HCT116 (cell line): ENCODE results near the gene FADS6.

ENCODE experiments used
- CBX3 ChIP-seq: IDR thresholded peaks from 2 replicates; pipeline ENCODE4 v1.6.1; 2012; ENCODE audit warnings: low read depth
- ELF1 ChIP-seq: IDR thresholded peaks from 2 replicates; pipeline ENCODE4 v1.6.1; 2012; ENCODE audit warnings: low read depth, borderline replicate concordance
- EZH2 ChIP-seq: fragments of 200-600 bp; sonication (generic); IDR thresholded peaks from 2 replicates; pipeline ENCODE4 v1.6.1; 2017; ENCODE audit warnings: antibody characterized with exemption, mixed run types
- POLR2A ChIP-seq: IDR thresholded peaks from 2 replicates; pipeline ENCODE4 v1.7.0; 2011; ENCODE audit warnings: borderline replicate concordance; ENCODE audit not compliant: insufficient read depth, insufficient read length; ENCODE audit errors: extremely low read depth
- POLR2AphosphoS5 ChIP-seq: IDR thresholded peaks from 2 replicates; pipeline ENCODE4 v1.6.1; 2011; ENCODE audit warnings: mild to moderate bottlenecking, low read depth, low read length, moderate library complexity
- SP1 ChIP-seq: IDR thresholded peaks from 2 replicates; pipeline ENCODE4 v1.6.1; 2012; ENCODE audit warnings: low read depth
- TCF7L2 ChIP-seq: IDR thresholded peaks from 2 replicates; pipeline ENCODE4 v1.7.0; 2011; ENCODE audit warnings: borderline replicate concordance, inconsistent platforms; ENCODE audit not compliant: insufficient read depth, insufficient read length; ENCODE audit errors: extremely low read depth
- ZFX ChIP-seq: fragments of 450-650 bp; IDR thresholded peaks from 2 replicates; pipeline ENCODE4 v1.6.1; 2017
- TF ChIP-seq, protein P1 (sequence below), 3 experiments: fragments of 200-600 bp in 1 of 3; sonication (generic) in 1 of 3; IDR thresholded peaks in 2 of 3; conservative IDR thresholded peaks in 1 of 3; 2 replicates each; pipeline ENCODE4 v1.5.1; 2012 to 2017; ENCODE audit warnings: low read depth in 2 of 3, low read length in 2 of 3, antibody characterized with exemption in 1 of 3, borderline replicate concordance in 1 of 3, control low read depth in 1 of 3, mild to moderate bottlenecking in 1 of 3, mixed read lengths in 1 of 3, mixed run types in 1 of 3, moderate library complexity in 1 of 3; ENCODE audit not compliant: insufficient read depth in 1 of 3
- TF ChIP-seq, protein P2 (sequence below): IDR thresholded peaks from 2 replicates; pipeline ENCODE4 v1.6.1; 2011; ENCODE audit warnings: mild to moderate bottlenecking, low read length, moderate library complexity; ENCODE audit not compliant: insufficient replicate concordance; ENCODE audit errors: extremely low read depth
- TF ChIP-seq, protein P3 (sequence below): IDR thresholded peaks from 2 replicates; pipeline ENCODE4 v1.6.1; 2012

DNA sequence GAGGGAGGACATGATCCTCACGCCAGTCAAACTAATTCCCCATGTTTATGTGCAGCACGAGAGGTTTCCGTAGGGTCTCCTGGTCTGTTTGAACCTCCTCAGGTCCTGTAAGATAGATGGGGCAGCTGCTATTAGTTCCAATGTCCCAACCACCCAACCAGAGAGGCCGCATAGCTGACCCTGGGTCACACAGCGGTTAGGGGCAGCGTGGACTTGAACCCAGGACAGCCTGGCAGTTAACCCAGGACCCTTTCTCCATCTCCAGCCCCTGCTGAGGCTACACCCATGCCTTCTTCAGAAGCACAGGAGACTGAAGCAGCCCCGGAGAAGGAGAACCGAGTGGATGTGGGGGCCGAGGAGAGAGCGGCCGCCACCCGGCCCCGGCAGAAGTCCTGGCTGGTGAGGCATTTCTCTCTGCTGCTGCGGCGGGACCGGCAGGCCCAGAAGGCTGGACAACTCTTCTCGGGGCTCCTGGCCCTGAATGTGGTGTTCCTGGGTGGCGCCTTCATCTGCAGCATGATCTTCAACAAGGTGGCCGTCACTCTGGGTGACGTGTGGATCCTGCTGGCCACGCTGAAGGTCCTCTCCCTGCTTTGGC lies 47.8 kb upstream of the FADS6 start:
- TF ChIP-seq, protein P1, sequence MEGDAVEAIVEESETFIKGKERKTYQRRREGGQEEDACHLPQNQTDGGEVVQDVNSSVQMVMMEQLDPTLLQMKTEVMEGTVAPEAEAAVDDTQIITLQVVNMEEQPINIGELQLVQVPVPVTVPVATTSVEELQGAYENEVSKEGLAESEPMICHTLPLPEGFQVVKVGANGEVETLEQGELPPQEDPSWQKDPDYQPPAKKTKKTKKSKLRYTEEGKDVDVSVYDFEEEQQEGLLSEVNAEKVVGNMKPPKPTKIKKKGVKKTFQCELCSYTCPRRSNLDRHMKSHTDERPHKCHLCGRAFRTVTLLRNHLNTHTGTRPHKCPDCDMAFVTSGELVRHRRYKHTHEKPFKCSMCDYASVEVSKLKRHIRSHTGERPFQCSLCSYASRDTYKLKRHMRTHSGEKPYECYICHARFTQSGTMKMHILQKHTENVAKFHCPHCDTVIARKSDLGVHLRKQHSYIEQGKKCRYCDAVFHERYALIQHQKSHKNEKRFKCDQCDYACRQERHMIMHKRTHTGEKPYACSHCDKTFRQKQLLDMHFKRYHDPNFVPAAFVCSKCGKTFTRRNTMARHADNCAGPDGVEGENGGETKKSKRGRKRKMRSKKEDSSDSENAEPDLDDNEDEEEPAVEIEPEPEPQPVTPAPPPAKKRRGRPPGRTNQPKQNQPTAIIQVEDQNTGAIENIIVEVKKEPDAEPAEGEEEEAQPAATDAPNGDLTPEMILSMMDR (IDR thresholded peaks at IDR 0.05 in 2 of 3, conservative IDR thresholded peaks at IDR 0.05 in 1 of 3; ENCODE audit: borderline replicate concordance in 1 of 3, insufficient read depth in 1 of 3, low read depth in 2 of 3, low read length in 2 of 3): no peak
- TF ChIP-seq, protein P2, sequence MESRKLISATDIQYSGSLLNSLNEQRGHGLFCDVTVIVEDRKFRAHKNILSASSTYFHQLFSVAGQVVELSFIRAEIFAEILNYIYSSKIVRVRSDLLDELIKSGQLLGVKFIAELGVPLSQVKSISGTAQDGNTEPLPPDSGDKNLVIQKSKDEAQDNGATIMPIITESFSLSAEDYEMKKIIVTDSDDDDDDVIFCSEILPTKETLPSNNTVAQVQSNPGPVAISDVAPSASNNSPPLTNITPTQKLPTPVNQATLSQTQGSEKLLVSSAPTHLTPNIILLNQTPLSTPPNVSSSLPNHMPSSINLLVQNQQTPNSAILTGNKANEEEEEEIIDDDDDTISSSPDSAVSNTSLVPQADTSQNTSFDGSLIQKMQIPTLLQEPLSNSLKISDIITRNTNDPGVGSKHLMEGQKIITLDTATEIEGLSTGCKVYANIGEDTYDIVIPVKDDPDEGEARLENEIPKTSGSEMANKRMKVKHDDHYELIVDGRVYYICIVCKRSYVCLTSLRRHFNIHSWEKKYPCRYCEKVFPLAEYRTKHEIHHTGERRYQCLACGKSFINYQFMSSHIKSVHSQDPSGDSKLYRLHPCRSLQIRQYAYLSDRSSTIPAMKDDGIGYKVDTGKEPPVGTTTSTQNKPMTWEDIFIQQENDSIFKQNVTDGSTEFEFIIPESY: no peak
- TF ChIP-seq POLR2A (no peak), POLR2AphosphoS5 (no peak), ZFX (no peak), ELF1 (no peak), TCF7L2 (no peak), SP1 (no peak), EZH2 (no peak), CBX3 (no peak)
- TF ChIP-seq, protein P3, sequence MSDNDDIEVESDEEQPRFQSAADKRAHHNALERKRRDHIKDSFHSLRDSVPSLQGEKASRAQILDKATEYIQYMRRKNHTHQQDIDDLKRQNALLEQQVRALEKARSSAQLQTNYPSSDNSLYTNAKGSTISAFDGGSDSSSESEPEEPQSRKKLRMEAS: no peak
